Measurements from ENCODE around the gene OTOP2.
"Not testable (repeated sequence)": the region's sequence is repeated elsewhere in the genome, so short reads cannot be mapped to it uniquely, and the experiment has no call there.

Gene OTOP2

GRCh38 chr17:74900208-74900607 lies 23.9 kb upstream of the OTOP2 start:
- no peak for DNase-seq (ENCODE audit: low read depth in 3 of 3)

GRCh38 chr17:74901353-74902135 lies 22.5 kb upstream of the OTOP2 start:
- no peak for DNase-seq (ENCODE audit: low read depth in 3 of 3)

GRCh38 chr17:74903034-74903433 lies 21.0 kb upstream of the OTOP2 start:
- no peak for DNase-seq (ENCODE audit: low read depth in 3 of 3)

GRCh38 chr17:74903671-74904070 lies 20.4 kb upstream of the OTOP2 start:
- DNase-seq (ENCODE audit: low read depth in 3 of 3): no peak

GRCh38 chr17:74904687-74905409 lies 19.2 kb upstream of the OTOP2 start:
- no peak for DNase-seq (ENCODE audit: low read depth in 3 of 3)

- not testable (repeated sequence) for DNase-seq (ENCODE audit: low read depth in 3 of 3)
These were observed 17.8 kb upstream of the OTOP2 start for GRCh38 chr17:74906214-74906793.

GRCh38 chr17:74907012-74907411 lies 17.1 kb upstream of the OTOP2 start:
- no peak for DNase-seq (ENCODE audit: low read depth in 3 of 3)

- not testable (repeated sequence) for DNase-seq (ENCODE audit: low read depth in 3 of 3)
These were observed 15.0 kb upstream of the OTOP2 start for GRCh38 chr17:74909097-74909496.

- DNase-seq (ENCODE audit: low read depth in 3 of 3): not testable (repeated sequence)
These were observed 12.7 kb upstream of the OTOP2 start for GRCh38 chr17:74911423-74911822.

- DNase-seq (ENCODE audit: low read depth in 3 of 3): no peak
These were observed 7.8 kb upstream of the OTOP2 start for GRCh38 chr17:74916136-74916850.

- no peak for DNase-seq (ENCODE audit: low read depth in 3 of 3)
These were observed 7.2 kb upstream of the OTOP2 start for GRCh38 chr17:74916851-74917199.

GRCh38 chr17:74917430-74917829 lies 6.6 kb upstream of the OTOP2 start:
- no peak for DNase-seq (ENCODE audit: low read depth in 3 of 3)

- DNase-seq (ENCODE audit: low read depth in 3 of 3): no peak
These were observed 5.2 kb upstream of the OTOP2 start for GRCh38 chr17:74918906-74919305.

- DNase-seq (ENCODE audit: low read depth in 3 of 3): no peak
These were observed 4.4 kb upstream of the OTOP2 start for GRCh38 chr17:74919440-74920305.

- DNase-seq (ENCODE audit: low read depth in 3 of 3): no peak
These were observed 3.8 kb upstream of the OTOP2 start for GRCh38 chr17:74920306-74920620.

GRCh38 chr17:74920642-74921025 lies 3.4 kb upstream of the OTOP2 start:
- no peak for DNase-seq (ENCODE audit: low read depth in 3 of 3)

- DNase-seq (ENCODE audit: low read depth in 3 of 3): no peak
These were observed 2.9 kb upstream of the OTOP2 start for GRCh38 chr17:74921026-74921681.

- no peak for DNase-seq (ENCODE audit: low read depth in 3 of 3)
These were observed 2.3 kb upstream of the OTOP2 start for GRCh38 chr17:74921769-74922168.

GRCh38 chr17:74922172-74922571 lies 1.9 kb upstream of the OTOP2 start:
- DNase-seq (ENCODE audit: low read depth in 3 of 3): no peak

- DNase-seq (ENCODE audit: low read depth in 3 of 3): no peak
These were observed 1.2 kb upstream of the OTOP2 start, which contains the start of gene USH1G for GRCh38 chr17:74922694-74923537. USH1G (minus strand) TSS chr17:74923255; CDS start chr17:74923073, 182 bp downstream.

All from stimulated activated CD4-positive, alpha-beta T cell treated with anti-CD3 and anti-CD28 coated beads, TNF-alpha, amount 100 ng/mL, for 48 hours (primary cell).